ENCODE results near the gene YTHDF1. TPM values are rescaled to one million over a fixed set of nuclear protein-coding genes. Genes with fewer than 3 reads are reported as not detected.
"Not testable (repeated sequence)": the region's sequence is repeated elsewhere in the genome, so short reads cannot be mapped to it uniquely, and the experiment has no call there.

Gene YTHDF1
- total RNA-seq, 2 experiments from 2014 or later, result 32.8 to 32.9 TPM

DNA sequence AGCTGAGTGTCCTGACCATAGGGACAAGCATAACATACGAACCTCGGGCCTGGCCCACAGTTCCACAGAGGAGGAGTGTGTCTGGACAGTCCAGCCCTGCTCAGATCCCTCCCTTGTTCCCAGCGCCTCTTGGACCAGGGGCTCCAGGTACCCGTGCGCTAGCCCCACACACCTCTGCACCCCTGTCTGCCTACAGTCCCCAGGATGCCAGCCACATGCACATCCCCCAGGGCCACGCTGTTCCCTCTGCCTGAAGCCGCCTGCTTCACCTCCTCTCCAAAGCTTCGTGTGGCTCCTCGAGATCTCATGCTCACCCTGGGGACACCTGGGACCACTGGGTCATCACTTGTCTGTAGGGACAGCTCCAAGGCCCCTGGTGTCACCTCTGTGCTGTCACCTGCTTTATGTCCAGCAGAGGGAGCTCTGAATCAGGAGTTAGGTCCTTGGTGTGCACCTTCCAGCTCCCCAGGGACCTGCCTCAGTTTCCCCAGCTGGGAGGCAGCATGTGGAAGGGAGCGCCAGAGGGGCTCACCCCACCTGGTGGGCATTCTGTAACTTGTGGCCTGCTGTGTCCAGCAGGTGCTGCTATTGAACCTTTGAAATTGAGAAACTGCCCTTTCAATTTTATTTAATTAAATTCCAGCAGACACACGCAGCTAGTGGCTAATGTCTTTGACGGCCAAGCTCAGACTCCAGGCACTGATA is 7.3 kb upstream of the YTHDF1 start:
- Mint-ChIP-seq H3K36me3 (no peaks in the 10 kb centered on the region), H3K4me3 (no peak overlapping the region), H3K27ac (no peak overlapping the region), H3K4me1 (ENCODE audit: low read depth) (no peaks in the 10 kb centered on the region), H3K9me3 (no peaks in the 10 kb centered on the region), H3K27me3 (no peaks in the 10 kb centered on the region)
- POLR2A ChIA-PET, result no interaction called here
- CTCF ChIA-PET, result interaction anchor here (0.6 to 4.1 kb wide), 40 partner anchors 10 to 897 kb away, joined by 3 to 58 read pairs (median 6); partner anchors contain the start of genes ARFGAP1, BIRC7 and COL20A1
- peak; percentile 55 for DNase-seq
- intact Hi-C loops (cut with micrococcal nuclease), result loop anchor here (5.0 to 10.0 kb wide), 2 partner anchors 69 to 162 kb away; partner anchors contain the start of gene COL20A1

DNA sequence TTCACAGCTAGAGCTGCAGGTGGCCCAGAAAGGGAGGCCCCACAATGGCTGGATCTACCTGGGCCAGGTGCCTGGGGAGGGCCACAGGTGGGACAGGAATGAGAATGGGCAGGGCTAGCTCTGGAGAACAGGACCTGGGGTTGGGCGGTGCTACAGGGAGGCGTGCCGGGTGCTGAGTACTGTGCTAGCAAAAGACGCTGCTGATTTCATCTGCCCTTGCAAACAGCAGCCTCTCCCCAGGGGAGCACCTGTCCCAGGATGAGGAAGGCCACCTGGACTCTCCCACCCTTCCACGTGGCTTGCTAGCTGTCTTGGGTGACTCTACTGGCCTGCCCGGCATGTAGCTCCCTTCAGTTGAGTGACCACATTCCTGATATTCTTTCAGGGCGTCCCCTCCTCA is 6.6 kb upstream of the YTHDF1 start:
- Mint-ChIP-seq H3K9me3 (no peaks in the 10 kb centered on the region), H3K27ac (no peak overlapping the region), H3K27me3 (no peaks in the 10 kb centered on the region), H3K4me3 (no peak overlapping the region), H3K4me1 (ENCODE audit: low read depth) (no peaks in the 10 kb centered on the region), H3K36me3 (no peaks in the 10 kb centered on the region)
- intact Hi-C loops (cut with micrococcal nuclease), result loop anchor here (5.0 to 10.0 kb wide), 2 partner anchors 70 to 162 kb away; partner anchors contain the start of gene COL20A1
- DNase-seq, result no peak
- ChIA-PET POLR2A (no interaction called here), CTCF (interaction anchor here (1.1 to 4.1 kb wide), 21 partner anchors 10 to 897 kb away, joined by 3 to 58 read pairs (median 8); partner anchors contain the start of genes ARFGAP1, BIRC7 and COL20A1)

DNA sequence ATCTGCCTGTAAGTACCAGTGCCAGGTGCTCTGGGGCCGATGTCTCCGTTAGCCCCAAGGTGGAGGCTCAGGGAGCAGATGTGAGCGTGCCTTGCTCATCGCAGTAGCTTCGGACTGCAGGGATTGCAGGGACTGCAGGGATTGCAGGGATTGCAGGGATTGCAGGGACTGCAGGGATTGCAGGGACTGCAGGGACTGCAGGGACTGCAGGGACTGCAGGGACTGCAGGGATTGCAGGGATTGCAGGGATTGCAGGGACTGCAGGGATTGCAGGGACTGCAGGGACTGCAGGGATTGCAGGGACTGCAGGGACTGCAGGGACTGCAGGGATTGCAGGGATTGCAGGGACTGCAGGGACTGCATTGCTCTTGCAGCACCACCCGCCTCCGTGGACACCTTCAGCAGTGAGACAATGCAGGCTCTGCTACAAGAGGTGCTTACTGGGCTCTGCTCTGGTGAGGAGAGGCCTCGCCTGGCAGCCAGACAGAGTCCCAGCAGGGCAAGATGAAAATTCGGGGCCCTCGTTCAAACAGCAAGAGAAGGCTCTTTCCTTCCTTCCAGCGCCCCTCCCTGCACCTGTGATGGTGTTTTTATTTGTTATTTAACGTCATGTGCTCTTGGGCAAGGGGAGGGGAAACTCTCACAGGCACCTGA is 5.6 kb upstream of the YTHDF1 start:
- H3K4me1 Mint-ChIP-seq (ENCODE audit: low read depth); H3K36me3 Mint-ChIP-seq; H3K9me3 Mint-ChIP-seq; POLR2A ChIA-PET; H3K4me3 Mint-ChIP-seq; H3K27me3 Mint-ChIP-seq; DNase-seq; H3K27ac Mint-ChIP-seq: not testable (repeated sequence)
- intact Hi-C loops (cut with micrococcal nuclease), result loop anchor here (5.0 to 10.0 kb wide), 2 partner anchors 71 to 163 kb away; partner anchors contain the start of gene COL20A1
- CTCF ChIA-PET, result interaction anchor here (1.0 kb wide), 1 partner anchor 9 kb away, joined by 3 read pairs; no protein-coding TSS in a partner anchor

DNA sequence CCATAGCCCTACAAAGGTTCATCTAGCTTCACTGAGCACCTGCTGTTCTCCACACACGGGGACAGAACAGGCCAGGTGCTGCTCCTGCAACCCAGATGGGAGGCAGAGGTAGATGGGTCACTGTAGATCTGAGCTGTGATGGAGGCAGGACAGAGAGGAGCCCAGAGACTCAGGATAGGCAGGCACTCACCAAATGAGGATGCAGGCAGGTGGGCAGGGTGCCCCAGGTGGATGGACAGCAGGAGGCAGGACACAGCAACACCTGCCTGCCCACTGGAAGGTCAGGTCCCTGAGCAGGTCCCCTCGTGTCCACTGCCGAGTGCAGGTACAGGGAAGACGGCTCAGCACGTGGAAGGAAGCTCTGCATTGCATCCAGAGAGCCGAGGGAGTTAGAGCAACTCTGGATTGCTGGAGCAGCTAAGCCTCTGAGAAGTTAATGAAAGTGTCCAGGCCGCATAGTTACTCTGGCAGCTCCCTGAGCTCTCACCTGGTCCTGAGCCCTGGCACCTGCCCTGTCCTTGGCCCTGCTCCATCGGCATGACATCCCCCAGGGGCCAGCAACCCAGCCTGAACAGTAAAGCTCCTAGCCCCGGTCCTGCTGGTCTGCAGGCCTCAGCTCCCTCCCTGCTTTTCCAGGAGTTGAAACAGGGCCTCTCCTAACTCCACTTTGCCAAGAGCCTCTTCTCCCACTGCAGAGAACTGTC is 4.9 kb upstream of the YTHDF1 start:
- no peaks in the 10 kb centered on the region for H3K36me3 Mint-ChIP-seq
- H3K27ac Mint-ChIP-seq, result no peak overlapping the region
- intact Hi-C loops (cut with micrococcal nuclease), result loop anchor here (5.0 to 10.0 kb wide), 2 partner anchors 71 to 164 kb away; partner anchors contain the start of gene COL20A1
- H3K4me1 Mint-ChIP-seq (ENCODE audit: low read depth), result peaks cover 6% of the 10 kb centered on the region
- H3K9me3 Mint-ChIP-seq, result no peaks in the 10 kb centered on the region
- CTCF ChIA-PET, result interaction anchor here (1.0 kb wide), 1 partner anchor 10 kb away, joined by 3 read pairs; no protein-coding TSS in a partner anchor
- DNase-seq, result no peak
- POLR2A ChIA-PET, result interaction anchor here (0.6 kb wide), 1 partner anchor 759 kb away, joined by 3 read pairs; the partner anchor contains the start of gene SAMD10
- no peak overlapping the region for H3K4me3 Mint-ChIP-seq
- H3K27me3 Mint-ChIP-seq, result no peaks in the 10 kb centered on the region

DNA sequence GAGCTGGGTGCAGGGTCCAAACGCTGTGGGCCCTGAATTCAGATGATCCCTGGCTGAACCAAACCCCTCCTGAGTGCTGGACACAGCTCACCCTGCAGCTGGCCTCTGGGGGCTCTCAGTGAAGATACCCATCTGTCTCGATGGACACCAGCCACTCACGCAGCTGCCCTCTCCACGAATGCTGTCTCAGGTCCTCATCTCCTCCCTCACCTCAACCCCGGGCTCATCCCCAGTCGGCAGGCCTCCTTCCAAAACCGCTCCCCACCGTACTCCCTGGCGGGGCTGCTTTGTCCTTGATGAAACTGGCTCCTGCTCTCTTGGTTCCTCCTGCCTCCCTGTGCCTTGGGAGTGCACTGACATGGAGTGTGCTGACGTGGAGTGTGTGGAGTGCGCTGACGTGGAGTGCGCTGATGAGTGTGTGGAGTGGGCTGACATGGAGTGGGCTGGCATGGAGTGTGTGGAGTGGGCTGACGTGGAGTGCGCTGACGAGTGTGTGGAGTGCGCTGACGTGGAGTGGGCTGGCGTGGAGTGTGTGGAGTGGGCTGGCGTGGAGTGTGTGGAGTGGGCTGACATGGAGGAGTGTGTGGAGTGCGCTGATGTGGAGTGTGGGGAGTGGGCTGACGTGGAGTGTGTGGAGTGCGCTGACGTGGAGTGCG is 4.1 kb upstream of the YTHDF1 start:
- H3K4me3 Mint-ChIP-seq, result no peak overlapping the region

DNA sequence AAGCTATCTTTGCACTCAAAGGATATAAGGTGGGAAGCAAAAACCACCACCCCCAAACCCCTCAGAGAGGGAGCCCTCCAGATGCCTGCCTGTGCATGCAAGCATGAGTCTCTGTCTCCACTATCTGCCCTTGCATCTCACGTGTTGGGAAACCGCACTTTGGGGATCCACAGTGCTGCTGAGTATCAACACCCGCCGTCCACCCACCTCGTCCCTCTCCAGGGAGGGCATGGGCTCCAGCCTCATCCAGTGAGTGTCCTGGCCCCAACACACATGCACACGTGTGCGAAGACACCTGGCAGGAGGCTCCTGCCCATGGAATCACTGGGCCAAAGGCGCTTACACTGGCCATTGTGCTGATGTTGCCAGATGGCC is 3.5 kb upstream of the YTHDF1 start:
- Mint-ChIP-seq H3K4me1 (ENCODE audit: low read depth) (peaks cover 15% of the 10 kb centered on the region), H3K36me3 (peaks cover 10% of the 10 kb centered on the region), H3K27me3 (no peaks in the 10 kb centered on the region), H3K4me3 (no peak overlapping the region), H3K27ac (no peak overlapping the region), H3K9me3 (no peaks in the 10 kb centered on the region)
- intact Hi-C loops (cut with micrococcal nuclease), result loop anchor here (5.0 kb wide), 1 partner anchor 53 kb away; the partner anchor contains the start of gene ARFGAP1
- DNase-seq, result no peak
- CTCF ChIA-PET, result interaction anchor here (1.0 kb wide), 1 partner anchor 15 kb away, joined by 3 read pairs; no protein-coding TSS in a partner anchor
- POLR2A ChIA-PET, result no interaction called here

More for the DNA sequence above, 4.1 kb upstream of the YTHDF1 start:
- H3K36me3 Mint-ChIP-seq, result peaks cover 5% of the 10 kb centered on the region
- no peak for DNase-seq
- POLR2A ChIA-PET, result no interaction called here
- no peaks in the 10 kb centered on the region for H3K27me3 Mint-ChIP-seq
- CTCF ChIA-PET, result no interaction called here
- H3K9me3 Mint-ChIP-seq, result no peaks in the 10 kb centered on the region
- peaks cover 9% of the 10 kb centered on the region for H3K4me1 Mint-ChIP-seq (ENCODE audit: low read depth)
- intact Hi-C loops (cut with micrococcal nuclease), result loop anchor here (5.0 to 10.0 kb wide), 3 partner anchors 52 to 165 kb away; partner anchors contain the start of genes ARFGAP1 and COL20A1
- H3K27ac Mint-ChIP-seq, result no peak overlapping the region

DNA sequence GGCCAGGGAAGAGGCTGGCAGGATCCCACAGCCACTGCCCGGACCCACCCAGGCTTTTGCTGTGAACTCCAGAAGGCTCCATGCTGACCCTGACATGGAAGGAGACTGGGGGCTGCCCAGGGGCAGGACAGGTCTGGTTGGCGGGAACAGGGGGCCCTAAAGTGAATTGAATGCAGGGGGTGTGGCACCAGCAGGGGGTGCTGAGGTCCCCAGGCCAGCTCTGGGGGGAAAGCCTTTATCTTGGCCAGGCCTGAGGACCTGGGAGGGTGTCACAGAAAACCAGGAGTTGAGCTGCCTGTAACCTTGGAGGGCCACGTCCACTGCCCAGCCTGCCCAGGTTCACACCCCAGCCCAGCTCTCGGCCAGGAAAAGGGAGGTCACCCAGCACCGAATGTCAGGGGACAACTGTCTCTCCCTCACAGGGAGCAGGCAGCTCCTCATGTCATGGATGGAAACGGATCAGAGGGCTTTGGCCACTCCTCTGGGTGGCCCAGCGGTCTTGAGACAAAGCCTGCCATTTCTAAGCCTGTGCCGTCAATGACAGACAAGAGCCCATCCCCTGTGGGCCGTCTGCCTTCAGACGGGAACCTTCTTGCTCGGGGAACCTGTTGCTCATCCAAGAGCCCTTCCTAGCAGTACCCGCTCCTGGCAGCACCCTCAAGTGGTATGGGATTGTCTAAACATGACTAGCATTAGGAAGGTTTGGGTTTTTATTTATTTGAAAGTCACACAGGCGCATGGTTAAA is 2.9 kb upstream of the YTHDF1 start:
- no peak for DNase-seq
- H3K27ac Mint-ChIP-seq, result no peak overlapping the region
- no peak overlapping the region for H3K4me3 Mint-ChIP-seq
- H3K36me3 Mint-ChIP-seq, result peaks cover 16% of the 10 kb centered on the region
- POLR2A ChIA-PET, result no interaction called here
- intact Hi-C loops (cut with micrococcal nuclease), result loop anchor here (5.0 kb wide), 1 partner anchor 53 kb away; the partner anchor contains the start of gene ARFGAP1
- CTCF ChIA-PET, result interaction anchor here (1.0 kb wide), 2 partner anchors 16 to 246 kb away, joined by 3 to 4 read pairs; no protein-coding TSS in a partner anchor
- H3K4me1 Mint-ChIP-seq (ENCODE audit: low read depth), result peaks cover 21% of the 10 kb centered on the region
- H3K27me3 Mint-ChIP-seq, result no peaks in the 10 kb centered on the region
- H3K9me3 Mint-ChIP-seq, result no peaks in the 10 kb centered on the region

DNA sequence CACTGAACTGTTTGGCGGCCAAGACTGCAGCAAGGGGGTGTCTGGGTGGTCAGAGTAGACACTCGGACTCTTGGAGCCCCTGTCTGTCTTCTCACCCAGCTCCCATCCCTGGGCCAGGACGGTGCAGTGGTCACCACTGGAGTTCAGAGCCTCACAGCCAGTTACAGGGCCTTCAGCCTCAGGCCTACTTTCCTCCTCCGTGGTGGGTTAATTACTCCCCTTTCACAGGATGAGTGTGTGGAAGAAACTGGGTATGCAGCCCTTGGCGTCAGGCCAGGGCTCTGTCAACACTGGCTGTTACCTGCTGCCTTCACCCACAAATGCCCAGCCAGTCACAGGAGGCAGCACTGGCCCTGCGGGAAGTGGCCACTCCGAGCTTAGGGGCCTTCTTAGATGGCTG is 1.8 kb upstream of the YTHDF1 start:
- Mint-ChIP-seq H3K27me3 (no peaks in the 10 kb centered on the region), H3K4me1 (ENCODE audit: low read depth) (peaks cover 31% of the 10 kb centered on the region), H3K36me3 (peaks cover 24% of the 10 kb centered on the region), H3K9me3 (no peaks in the 10 kb centered on the region), H3K27ac (no peak overlapping the region), H3K4me3 (no peak overlapping the region)
- CTCF ChIA-PET, result interaction anchor here (0.6 to 1.0 kb wide), 2 partner anchors 245 to 835 kb away, joined by 3 to 4 read pairs; no protein-coding TSS in a partner anchor
- POLR2A ChIA-PET, result no interaction called here
- intact Hi-C loops (cut with micrococcal nuclease), result loop anchor here (5.0 kb wide), 1 partner anchor 55 kb away; the partner anchor contains the start of gene ARFGAP1
- peak; percentile 26 for DNase-seq

DNA sequence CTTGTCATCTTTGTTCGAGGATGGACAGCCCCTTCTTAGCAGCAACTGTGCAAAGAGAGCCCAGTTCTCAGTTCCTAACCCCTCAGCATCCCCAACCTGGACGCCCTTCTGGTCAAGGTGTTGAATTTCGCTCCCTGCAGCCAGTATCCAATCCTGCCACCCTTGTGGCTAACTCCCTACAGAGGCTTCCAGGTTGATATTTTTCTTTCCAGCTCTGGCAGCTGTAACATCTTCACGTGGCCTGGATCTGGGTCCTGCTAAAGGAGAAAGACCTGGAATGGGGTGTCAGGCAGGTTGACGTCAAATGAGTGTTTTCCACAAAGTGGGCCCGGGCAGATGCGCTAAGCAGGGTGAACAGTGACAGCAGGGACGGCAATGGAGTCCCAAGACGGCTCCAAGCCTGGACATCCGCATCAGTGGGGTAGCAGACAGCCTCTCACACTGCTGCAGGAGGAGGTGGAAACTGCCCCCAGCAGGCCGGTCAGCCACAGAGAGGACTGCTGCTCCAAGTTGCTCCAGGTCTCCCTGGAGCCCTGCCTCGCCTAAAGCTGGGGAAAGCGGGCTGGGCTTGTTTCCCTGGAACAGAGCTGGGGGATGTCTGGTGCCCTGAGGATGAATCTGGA is 1.0 kb upstream of the YTHDF1 start:
- DNase-seq, result no peak
- H3K4me3 Mint-ChIP-seq, result peak overlapping the region; percentile 70
- POLR2A ChIA-PET, result no interaction called here
- H3K4me1 Mint-ChIP-seq (ENCODE audit: low read depth), result peaks cover 38% of the 10 kb centered on the region
- H3K27me3 Mint-ChIP-seq, result no peaks in the 10 kb centered on the region
- intact Hi-C loops (cut with micrococcal nuclease), result loop anchor here (5.0 kb wide), 1 partner anchor 55 kb away; the partner anchor contains the start of gene ARFGAP1
- H3K36me3 Mint-ChIP-seq, result peaks cover 31% of the 10 kb centered on the region
- H3K27ac Mint-ChIP-seq, result peak overlapping the region; percentile 74
- CTCF ChIA-PET, result interaction anchor here (1.1 kb wide), 1 partner anchor 36 kb away, joined by 3 read pairs; no protein-coding TSS in a partner anchor
- H3K9me3 Mint-ChIP-seq, result no peaks in the 10 kb centered on the region

All from activated CD4-positive, alpha-beta memory T cell treated with anti-CD3 and anti-CD28 coated beads for 36 hours (primary cell).